HG03097 (cell line): ENCODE results near the gene POLE4.

Experiments used
- ATAC-seq: cut with Tn5 transposase; IDR thresholded peaks from one replicate; pipeline ENCODE4 v1.9.1; 2021; ENCODE audit not compliant: unreplicated experiment, low FRiP score

POLE4 gene, protein sequence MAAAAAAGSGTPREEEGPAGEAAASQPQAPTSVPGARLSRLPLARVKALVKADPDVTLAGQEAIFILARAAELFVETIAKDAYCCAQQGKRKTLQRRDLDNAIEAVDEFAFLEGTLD

DNA sequence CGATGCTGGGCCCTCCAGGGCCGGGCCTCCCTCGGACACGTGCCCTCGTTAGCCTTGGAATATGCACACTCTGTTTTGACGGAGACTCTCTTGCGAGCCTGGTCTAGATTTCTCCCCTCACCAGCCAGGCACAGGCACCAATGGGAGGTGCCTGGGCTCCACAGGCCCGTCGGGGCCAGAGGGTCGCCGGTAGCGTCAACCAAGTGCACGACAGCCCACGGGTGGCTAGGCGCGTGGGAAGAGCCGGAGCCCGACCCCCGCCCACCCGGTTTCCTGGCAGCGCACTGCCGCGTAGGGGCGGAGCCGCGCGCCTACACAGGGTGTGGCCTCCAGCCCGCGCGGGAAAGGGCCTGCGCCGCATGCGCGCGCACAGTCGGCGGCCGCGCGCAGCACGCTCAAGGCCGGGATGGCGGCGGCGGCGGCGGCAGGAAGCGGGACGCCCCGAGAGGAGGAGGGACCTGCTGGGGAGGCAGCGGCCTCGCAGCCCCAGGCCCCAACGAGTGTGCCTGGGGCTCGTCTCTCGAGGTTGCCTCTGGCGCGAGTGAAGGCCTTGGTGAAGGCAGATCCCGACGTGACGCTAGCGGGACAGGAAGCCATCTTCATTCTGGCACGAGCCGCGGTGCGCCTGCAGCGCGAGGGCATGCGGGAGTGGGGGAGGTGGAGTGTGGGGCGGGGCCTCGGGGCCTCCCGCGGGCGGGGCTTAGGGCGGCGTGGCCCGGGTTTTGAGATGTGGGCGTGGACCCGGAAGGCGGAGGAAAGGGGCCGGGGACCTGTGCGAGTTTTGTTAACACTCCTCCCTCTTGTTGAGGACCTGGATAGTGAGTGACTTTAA, at the start of gene POLE4:
TSS of gene POLE4 (plus strand) at position 370 of the 832 bp plus-strand sequence. CDS start at position 407, 37 bp downstream.
- peak; percentile 89 for ATAC-seq

- no peak for ATAC-seq
These were observed 49.5 kb upstream of the POLE4 start for GRCh38 chr2:74908748-74909444.

DNA sequence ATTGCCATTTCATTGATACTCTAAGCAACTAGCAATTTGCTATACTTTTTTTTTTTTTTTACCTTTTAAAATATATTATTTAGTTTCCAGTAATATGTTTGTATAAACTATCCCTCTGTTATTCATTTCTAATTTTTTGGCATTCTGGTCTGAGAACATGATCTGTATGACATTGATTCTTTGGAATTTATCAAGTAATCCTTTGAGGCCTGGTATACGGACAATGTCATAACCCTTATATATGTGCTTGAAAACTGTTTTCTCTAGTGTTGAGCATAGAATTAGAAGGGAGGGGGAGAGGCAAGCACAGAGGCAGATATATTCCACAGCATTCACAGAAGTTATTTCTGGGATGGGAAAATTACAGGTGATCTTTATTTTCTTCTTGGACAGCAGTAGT, 48.2 kb upstream of the POLE4 start:
- ATAC-seq, result no peak

GRCh38 chr2:74911061-74911460, 47.4 kb upstream of the POLE4 start:
- no peak for ATAC-seq

DNA sequence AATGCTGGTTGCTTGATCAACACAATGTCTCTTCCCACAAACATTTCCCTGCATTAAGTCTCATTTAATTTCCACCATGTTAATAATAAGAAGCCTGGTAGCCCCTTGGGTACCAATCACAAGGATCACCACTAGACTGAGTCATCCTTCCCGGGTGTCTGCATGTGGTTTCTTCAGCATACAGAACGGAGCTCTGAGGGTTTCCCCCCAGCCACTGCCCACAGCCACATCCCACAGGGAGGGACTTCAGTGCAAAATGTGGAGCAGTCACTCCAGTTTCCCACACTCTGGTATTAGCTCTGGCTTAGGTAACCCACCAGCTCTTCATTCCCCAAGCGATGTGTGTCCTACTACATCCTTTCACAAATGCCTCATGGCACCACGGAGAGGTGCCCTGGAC, 42.7 kb upstream of the POLE4 start:
- ATAC-seq, result no peak

DNA sequence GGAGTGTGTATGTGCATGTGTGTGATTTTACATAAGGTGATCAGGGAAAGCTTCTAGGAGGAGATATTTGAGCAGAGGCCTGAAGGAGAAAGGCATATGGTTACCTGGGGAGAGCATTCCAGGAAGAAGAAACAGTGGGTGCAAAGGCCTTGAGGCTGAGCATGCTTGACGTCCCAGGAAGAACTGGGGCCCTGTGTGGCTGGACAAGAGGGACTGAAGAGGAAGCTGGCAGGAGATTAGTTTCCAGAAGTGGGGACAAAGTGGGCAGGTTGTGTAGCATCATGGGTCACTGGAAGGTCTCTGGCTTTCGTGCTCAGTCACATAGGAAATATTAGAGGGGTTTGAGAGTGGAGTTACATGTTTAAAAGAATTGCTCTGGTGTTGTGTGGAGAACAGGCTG, 42.0 kb upstream of the POLE4 start:
- no peak for ATAC-seq

GRCh38 chr2:74917702-74918619, 40.5 kb upstream of the POLE4 start:
- ATAC-seq, result no peak

DNA sequence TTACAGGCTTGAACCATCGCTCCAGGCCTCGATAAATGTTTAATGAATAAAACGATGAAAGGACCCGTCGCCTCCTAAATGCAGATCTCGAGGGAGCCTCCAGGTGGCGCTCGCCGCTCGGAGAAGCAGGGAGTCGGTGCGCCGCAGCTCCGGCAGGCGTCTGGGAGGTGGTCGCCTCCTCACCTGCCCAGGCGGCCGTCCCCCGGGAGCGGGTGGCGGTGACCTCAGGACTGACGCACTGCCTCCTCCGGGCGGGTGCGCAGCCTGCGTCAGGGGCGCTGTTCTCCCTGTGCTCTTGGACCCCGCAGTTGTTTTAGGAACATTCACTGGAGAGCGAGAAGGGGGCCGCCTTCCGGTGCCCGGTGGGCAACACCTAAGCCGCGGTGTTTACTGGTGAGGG, 38.6 kb upstream of the POLE4 start:
- no peak for ATAC-seq

DNA sequence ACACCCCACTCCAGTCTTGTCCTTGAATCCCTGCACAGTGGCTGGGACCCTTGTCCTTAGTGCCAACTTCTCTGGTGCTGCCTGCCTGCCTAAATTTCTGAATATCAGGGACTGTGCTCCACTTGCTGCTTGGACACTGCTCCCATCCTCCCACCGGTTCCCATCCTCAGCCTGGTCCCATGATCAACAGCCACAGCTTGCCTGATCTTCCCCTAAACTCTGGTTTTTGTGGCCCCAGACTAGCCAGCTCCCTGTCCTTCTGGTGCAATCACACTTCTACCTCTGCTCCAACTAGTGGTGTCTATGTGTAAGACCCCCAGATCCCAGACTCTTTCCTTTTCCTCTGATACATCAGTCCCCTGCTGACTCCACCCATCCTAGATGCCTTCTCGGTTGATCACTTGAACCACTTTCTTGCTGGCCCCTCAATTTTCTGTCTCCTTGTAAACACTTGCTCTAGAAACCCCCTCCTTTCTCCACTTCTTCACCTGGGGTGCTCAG, 37.2 kb upstream of the POLE4 start:
- ATAC-seq, result no peak

DNA sequence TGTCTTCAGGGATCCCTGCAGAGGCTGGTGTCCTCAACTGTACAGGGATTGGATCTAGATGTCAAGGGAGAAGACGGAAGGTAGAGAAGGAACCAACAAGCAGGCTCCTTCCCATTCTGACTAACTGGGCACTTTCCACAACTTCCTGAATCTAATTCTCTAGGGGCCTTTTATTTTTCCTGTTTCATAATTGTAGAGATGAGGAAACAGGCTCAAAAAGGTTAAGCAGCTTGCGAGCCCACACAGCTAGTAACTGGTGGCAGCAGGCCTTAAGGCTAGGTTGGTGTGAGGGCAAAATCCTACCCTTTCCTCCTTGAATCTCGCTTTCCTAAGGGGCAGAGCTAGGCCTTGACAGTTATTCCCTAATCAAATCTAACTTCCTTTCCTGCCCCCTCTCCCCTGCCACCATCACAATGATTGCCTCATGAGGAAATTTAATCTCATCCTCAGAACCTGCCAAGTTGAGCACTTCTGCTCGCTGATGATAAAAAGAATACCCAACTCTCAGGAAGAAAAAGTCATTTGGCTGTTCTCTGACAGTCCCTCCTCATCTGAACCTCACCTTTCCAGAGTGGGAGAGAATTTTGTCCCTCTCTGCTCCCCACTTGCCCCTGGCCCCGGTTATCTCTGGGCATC, 35.7 kb upstream of the POLE4 start:
- ATAC-seq, result no peak

DNA sequence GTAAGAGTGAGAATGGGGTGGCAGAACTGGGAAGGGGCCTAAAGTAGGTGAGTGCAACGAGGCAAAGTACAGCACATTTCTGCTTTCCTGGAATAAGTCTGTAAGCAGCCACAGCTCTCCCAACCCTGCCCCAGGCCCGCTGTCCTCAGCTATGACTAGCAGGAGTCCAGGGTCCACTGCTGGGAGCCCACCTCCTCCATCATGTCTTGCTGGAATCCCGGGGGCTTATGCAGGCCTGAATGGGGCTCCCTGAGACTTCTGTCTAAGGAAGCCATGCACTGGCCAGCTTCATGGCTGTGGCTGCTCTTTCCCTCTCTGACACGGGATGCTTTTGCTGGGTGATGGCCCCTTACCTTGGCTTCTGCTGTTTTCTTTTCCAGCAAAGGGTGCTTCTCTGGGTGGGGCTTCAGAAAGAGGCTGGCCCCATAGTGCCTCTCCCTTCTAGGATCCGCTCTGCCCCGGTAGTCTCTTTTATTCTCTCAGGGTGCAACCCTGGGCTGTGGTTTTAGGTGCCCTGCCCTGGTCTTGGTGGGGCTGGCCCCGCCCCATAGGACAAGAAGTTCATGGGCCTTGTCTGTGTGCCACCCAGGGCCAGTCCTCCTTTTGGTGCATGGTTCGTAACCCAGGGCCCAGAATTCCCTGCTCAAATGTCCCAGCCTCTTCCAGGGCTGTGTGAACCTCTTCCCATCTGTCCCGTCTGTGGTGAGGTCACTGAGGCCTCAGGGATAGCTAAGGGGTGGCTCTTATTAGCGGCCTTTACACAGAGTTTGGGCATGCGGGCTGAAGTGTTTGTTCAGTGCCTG, 33.8 kb upstream of the POLE4 start:
- no peak for ATAC-seq

GRCh38 chr2:74925361-74925786, 33.1 kb upstream of the POLE4 start:
- ATAC-seq, result no peak

- no peak for ATAC-seq
These were observed 30.8 kb upstream of the POLE4 start for GRCh38 chr2:74927621-74928020.

GRCh38 chr2:74930811-74931486, 27.5 kb upstream of the POLE4 start:
- ATAC-seq, result no peak

- no peak for ATAC-seq
These were observed 26.5 kb upstream of the POLE4 start for GRCh38 chr2:74931940-74932339.

DNA sequence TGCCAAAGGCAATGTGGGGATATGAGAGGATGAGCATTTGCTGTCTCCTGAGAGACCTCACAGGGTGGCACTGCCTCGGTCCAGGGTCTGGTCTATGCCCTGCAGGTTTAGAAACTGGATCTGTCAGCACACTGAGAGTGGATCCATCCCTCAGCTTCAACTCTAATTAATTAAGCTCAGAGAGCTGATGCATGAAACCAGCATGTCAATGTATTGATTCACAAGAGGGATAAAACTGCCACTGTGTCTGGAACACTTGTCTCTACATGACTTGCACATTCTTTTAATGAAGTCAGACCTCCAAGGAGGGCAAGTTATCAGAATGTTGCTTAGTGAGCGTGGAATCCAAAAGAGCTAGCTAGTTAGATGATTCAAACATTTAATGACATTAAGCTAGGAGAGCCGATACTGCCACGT, 22.5 kb upstream of the POLE4 start:
- ATAC-seq, result no peak

GRCh38 chr2:74937221-74937880, 21.1 kb upstream of the POLE4 start:
- no peak for ATAC-seq

GRCh38 chr2:74938264-74938663, 20.2 kb upstream of the POLE4 start:
- ATAC-seq, result no peak
